SK-N-SH (cell line): ENCODE results near the gene RAPGEF2.

Experiments used
- CHD2 ChIP-seq: fragments of 150-350 bp; IDR thresholded peaks from 2 replicates; pipeline ENCODE4 v1.6.1; 2018; ENCODE audit warnings: low read length; ENCODE audit not compliant: partially characterized antibody
- EP300 ChIP-seq, 2 experiments: IDR thresholded peaks; 2 replicates each; pipeline versions ENCODE4 v1.4.0 to v1.6.1; 2012; ENCODE audit warnings: borderline replicate concordance in 1 of 2, low read depth in 1 of 2, low read length in 1 of 2
- EZH2phosphoT487 ChIP-seq: fragments of 200-600 bp; sonication (generic); IDR thresholded peaks from 2 replicates; pipeline ENCODE4 v1.6.1; 2017; ENCODE audit warnings: low read depth, mixed run types, mild to moderate bottlenecking, antibody characterized with exemption, moderate library complexity, borderline replicate concordance
- FOXJ3 ChIP-seq: sonication (generic); formaldehyde crosslinking; IDR thresholded peaks from 2 replicates; pipeline ENCODE4 v1.5.1; 2020; ENCODE audit warnings: mild to moderate bottlenecking, missing genetic modification reagents
- JUND ChIP-seq: IDR thresholded peaks from 2 replicates; pipeline ENCODE4 v1.4.0; 2012
- POLR2AphosphoS5 ChIP-seq: IDR thresholded peaks from 2 replicates; pipeline ENCODE4 v1.6.1; 2012; ENCODE audit warnings: low read depth, low read length
- REST ChIP-seq: IDR thresholded peaks from 2 replicates; pipeline ENCODE4 v1.6.1; 2012; ENCODE audit warnings: mild to moderate bottlenecking, low read depth, low read length, moderate library complexity
- SMC3 ChIP-seq: IDR thresholded peaks from 2 replicates; pipeline ENCODE4 v1.6.1; 2012; ENCODE audit warnings: low read depth, low read length, improper control_type of control experiment
- TAF1 ChIP-seq: IDR thresholded peaks from 2 replicates; pipeline ENCODE4 v1.6.1; 2012; ENCODE audit warnings: low read depth, mild to moderate bottlenecking, low read length, moderate library complexity, borderline replicate concordance
- TCF12 ChIP-seq: IDR thresholded peaks from 2 replicates; pipeline ENCODE4 v1.4.0; 2012
- YY1 ChIP-seq: IDR thresholded peaks from 2 replicates; pipeline ENCODE4 v1.4.0; 2012; ENCODE audit warnings: low read depth, mild to moderate bottlenecking
- TF ChIP-seq, protein P1 (sequence below): fragments of 200-600 bp; sonication (generic); IDR thresholded peaks from 2 replicates; pipeline ENCODE4 v1.6.1; 2017; ENCODE audit warnings: antibody characterized with exemption, mild to moderate bottlenecking, moderate library complexity
- TF ChIP-seq, protein P2 (sequence below): IDR thresholded peaks from 2 replicates; pipeline ENCODE4 v1.4.0; 2012; ENCODE audit warnings: low read depth

DNA sequence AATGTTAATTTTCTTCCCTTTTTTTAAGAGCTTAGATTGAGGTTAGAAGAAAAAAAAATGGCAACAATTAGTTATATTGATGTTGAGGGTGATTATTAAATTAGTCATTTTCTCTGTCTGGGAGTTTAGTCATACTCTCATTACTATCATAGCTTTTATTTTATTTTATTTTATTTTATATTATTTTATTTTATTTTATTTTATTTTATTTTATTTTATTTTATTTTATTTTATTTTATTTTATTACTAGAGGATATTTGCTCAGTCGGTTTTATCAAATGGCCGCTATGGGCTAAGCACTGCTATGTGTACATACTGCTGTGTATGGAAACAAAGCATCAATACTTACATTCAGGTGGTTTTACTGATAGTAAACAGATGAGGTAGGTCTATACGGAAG lies 239.5 kb downstream of the RAPGEF2 start:
- TF ChIP-seq EZH2phosphoT487 = no peak
- TF ChIP-seq, protein P1, sequence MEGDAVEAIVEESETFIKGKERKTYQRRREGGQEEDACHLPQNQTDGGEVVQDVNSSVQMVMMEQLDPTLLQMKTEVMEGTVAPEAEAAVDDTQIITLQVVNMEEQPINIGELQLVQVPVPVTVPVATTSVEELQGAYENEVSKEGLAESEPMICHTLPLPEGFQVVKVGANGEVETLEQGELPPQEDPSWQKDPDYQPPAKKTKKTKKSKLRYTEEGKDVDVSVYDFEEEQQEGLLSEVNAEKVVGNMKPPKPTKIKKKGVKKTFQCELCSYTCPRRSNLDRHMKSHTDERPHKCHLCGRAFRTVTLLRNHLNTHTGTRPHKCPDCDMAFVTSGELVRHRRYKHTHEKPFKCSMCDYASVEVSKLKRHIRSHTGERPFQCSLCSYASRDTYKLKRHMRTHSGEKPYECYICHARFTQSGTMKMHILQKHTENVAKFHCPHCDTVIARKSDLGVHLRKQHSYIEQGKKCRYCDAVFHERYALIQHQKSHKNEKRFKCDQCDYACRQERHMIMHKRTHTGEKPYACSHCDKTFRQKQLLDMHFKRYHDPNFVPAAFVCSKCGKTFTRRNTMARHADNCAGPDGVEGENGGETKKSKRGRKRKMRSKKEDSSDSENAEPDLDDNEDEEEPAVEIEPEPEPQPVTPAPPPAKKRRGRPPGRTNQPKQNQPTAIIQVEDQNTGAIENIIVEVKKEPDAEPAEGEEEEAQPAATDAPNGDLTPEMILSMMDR = no peak
- no peak for TF ChIP-seq SMC3
- no peak for TF ChIP-seq POLR2AphosphoS5
- TF ChIP-seq, protein P2, sequence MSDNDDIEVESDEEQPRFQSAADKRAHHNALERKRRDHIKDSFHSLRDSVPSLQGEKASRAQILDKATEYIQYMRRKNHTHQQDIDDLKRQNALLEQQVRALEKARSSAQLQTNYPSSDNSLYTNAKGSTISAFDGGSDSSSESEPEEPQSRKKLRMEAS = no peak
- no peak for TF ChIP-seq REST
- no peak for TF ChIP-seq TCF12
- TF ChIP-seq CHD2 = no peak
- TF ChIP-seq EP300 (IDR thresholded peaks at IDR 0.05; ENCODE audit: borderline replicate concordance in 1 of 2, low read depth in 1 of 2, low read length in 1 of 2) = no peak
- TF ChIP-seq TAF1 = no peak
- no peak for TF ChIP-seq JUND
- no peak for TF ChIP-seq YY1
- no peak for TF ChIP-seq FOXJ3 (CRISPR knock-in tag)
